CD8-positive, alpha-beta memory T cell (primary cell): Measurements from ENCODE around the gene ARFIP1. TPM values are rescaled to one million over a fixed set of nuclear protein-coding genes. Genes with fewer than 3 reads are reported as not detected.
A peak's percentile ranks its signal among the peaks of the same experiment; 100 is the strongest.
"Not testable (repeated sequence)": the region's sequence is repeated elsewhere in the genome, so short reads cannot be mapped to it uniquely, and the experiment has no call there.

Experiments used
- CTCF ChIA-PET: fragments of 350-600 bp; sonication (Branson Sonifier 250); formaldehyde crosslinking; loops from one replicate; lab custom pipeline; 2021; ENCODE audit warnings: antibody characterized with exemption; lab: Charles Lee
- POLR2A ChIA-PET: fragments of 350-600 bp; sonication (Branson Sonifier 250); formaldehyde crosslinking; loops from one replicate; lab custom pipeline; 2021; ENCODE audit warnings: antibody characterized with exemption; lab: Charles Lee
- DNase-seq, 5 donors: peaks; one replicate each; pipeline versions ENCODE4 v3.0.0 to v3.0.0-alpha.2; 2020 to 2022; ENCODE audit warnings: mixed read lengths in 1 of 5
- H3K27ac ChIP-seq: one replicate; pipeline ENCODE4 v1.7.0; 2013; ENCODE audit warnings: low read depth, mild to moderate bottlenecking, low read length, moderate library complexity
- H3K27me3 ChIP-seq: 2 replicates; pipeline ENCODE4 v1.7.0; 2013; ENCODE audit warnings: low read length, mild to moderate bottlenecking; ENCODE audit not compliant: insufficient read depth, poor library complexity, severe bottlenecking
- H3K36me3 ChIP-seq: 2 replicates; pipeline ENCODE4 v1.7.0; 2013; ENCODE audit warnings: mild to moderate bottlenecking, low read length, moderate library complexity; ENCODE audit not compliant: insufficient read depth
- H3K4me1 ChIP-seq: 2 replicates; pipeline ENCODE4 v1.7.0; 2013; ENCODE audit warnings: mild to moderate bottlenecking, low read length, moderate library complexity; ENCODE audit not compliant: insufficient read depth
- H3K4me3 ChIP-seq: 2 replicates; pipeline ENCODE4 v1.7.0; 2013; ENCODE audit warnings: mild to moderate bottlenecking, low read length
- H3K9me3 ChIP-seq: 2 replicates; pipeline ENCODE4 v1.7.0; 2013; ENCODE audit warnings: mild to moderate bottlenecking, low read length
- H3K27ac Mint-ChIP-seq, 8 donors: one replicate each; pipeline ENCODE4 v1.8.0; 2020 to 2021; ENCODE audit warnings: mixed read lengths in 8 of 8, mild to moderate bottlenecking in 6 of 8, inconsistent platforms in 3 of 8, moderate library complexity in 3 of 8
- H3K27me3 Mint-ChIP-seq, 2 donors: one replicate each; pipeline ENCODE4 v1.8.0; 2020 to 2021; ENCODE audit warnings: mixed read lengths in 2 of 2, mild to moderate bottlenecking in 1 of 2, moderate library complexity in 1 of 2
- H3K36me3 Mint-ChIP-seq, 3 donors: one replicate each; pipeline ENCODE4 v1.8.0; 2020 to 2021; ENCODE audit warnings: mixed read lengths in 3 of 3, inconsistent platforms in 1 of 3, mild to moderate bottlenecking in 1 of 3
- H3K4me1 Mint-ChIP-seq, 3 donors: one replicate each; pipeline ENCODE4 v1.8.0; 2020 to 2021; ENCODE audit warnings: mixed read lengths in 3 of 3, inconsistent platforms in 1 of 3, mild to moderate bottlenecking in 1 of 3
- H3K4me3 Mint-ChIP-seq, 7 donors: one replicate each; pipeline ENCODE4 v1.8.0; 2020 to 2021; ENCODE audit warnings: mixed read lengths in 7 of 7, mild to moderate bottlenecking in 6 of 7, moderate library complexity in 4 of 7, inconsistent platforms in 2 of 7
- H3K9me3 Mint-ChIP-seq, 5 donors: one replicate each; pipeline ENCODE4 v1.8.0; 2020 to 2022; ENCODE audit warnings: mixed read lengths in 5 of 5, mild to moderate bottlenecking in 3 of 5, moderate library complexity in 2 of 5, inconsistent platforms in 1 of 5
- polyA plus RNA-seq: library from polyadenylated mRNA; unstranded; fragments of 300-500 nt; fragmentation: Illumina TruSeq; gene quantifications from one replicate; pipeline ENCODE4 v1.2.3, GENCODE V29; 2021
- total RNA-seq, 2 experiments: library from RNA; stranded (reverse); gene quantifications; one replicate each; pipeline ENCODE4 v1.2.3, GENCODE V29; 2021

ARFIP1 gene
- total and polyA plus RNA-seq, 3 experiments from 2014 or later, result 13.1 to 15.3 (median 14.0) TPM

GRCh38 chr4:152747444-152747843 lies 32.3 kb upstream of the ARFIP1 start:
- H3K4me3 Mint-ChIP-seq, result no peak overlapping the region
- ChIA-PET CTCF (no interaction called here), POLR2A (no interaction called here)
- no peaks in the 10 kb centered on the region for H3K36me3 ChIP-seq
- H3K4me1 Mint-ChIP-seq, result no peaks in the 10 kb centered on the region
- H3K4me3 ChIP-seq, result no peak overlapping the region
- no peak for DNase-seq
- H3K27me3 ChIP-seq, result no peaks in the 10 kb centered on the region
- no peaks in the 10 kb centered on the region for H3K9me3 ChIP-seq
- H3K27me3 Mint-ChIP-seq, result peaks cover 4 to 8% of the 10 kb centered on the region in 2 donors
- no peaks in the 10 kb centered on the region for H3K4me1 ChIP-seq
- H3K9me3 Mint-ChIP-seq, result no peaks in the 10 kb centered on the region
- H3K36me3 Mint-ChIP-seq, result no peaks in the 10 kb centered on the region
- H3K27ac Mint-ChIP-seq, result no peak overlapping the region
- no peak overlapping the region for H3K27ac ChIP-seq

- H3K4me1 ChIP-seq, result no peaks in the 10 kb centered on the region
- no peaks in the 10 kb centered on the region for H3K36me3 ChIP-seq
- Mint-ChIP-seq H3K4me1 (no peaks in the 10 kb centered on the region), H3K27me3 (peaks cover 4 to 8% of the 10 kb centered on the region in 2 donors), H3K36me3 (no peaks in the 10 kb centered on the region), H3K9me3 (no peaks in the 10 kb centered on the region), H3K27ac (no peak overlapping the region), H3K4me3 (no peak overlapping the region)
- no peaks in the 10 kb centered on the region for H3K9me3 ChIP-seq
- ChIA-PET POLR2A (no interaction called here), CTCF (no interaction called here)
- H3K27ac ChIP-seq, result no peak overlapping the region
- no peaks in the 10 kb centered on the region for H3K27me3 ChIP-seq
- H3K4me3 ChIP-seq, result no peak overlapping the region
- no peak for DNase-seq
Measured at GRCh38 chr4:152748619-152749018, 31.1 kb upstream of the ARFIP1 start.

GRCh38 chr4:152763796-152764195 lies 16.0 kb upstream of the ARFIP1 start:
- Mint-ChIP-seq H3K27me3 (peaks cover 0 to 14% of the 10 kb centered on the region in 2 donors), H3K9me3 (no peaks in the 10 kb centered on the region), H3K4me3 (no peak overlapping the region), H3K27ac (no peak overlapping the region), H3K4me1 (no peaks in the 10 kb centered on the region), H3K36me3 (no peaks in the 10 kb centered on the region)
- H3K27ac ChIP-seq, result no peak overlapping the region
- POLR2A ChIA-PET, result no interaction called here
- CTCF ChIA-PET, result no interaction called here
- no peak for DNase-seq
- no peaks in the 10 kb centered on the region for H3K9me3 ChIP-seq
- no peaks in the 10 kb centered on the region for H3K36me3 ChIP-seq
- H3K4me3 ChIP-seq, result no peak overlapping the region
- H3K27me3 ChIP-seq, result no peaks in the 10 kb centered on the region
- H3K4me1 ChIP-seq, result no peaks in the 10 kb centered on the region

GRCh38 chr4:152765069-152765737 lies 14.6 kb upstream of the ARFIP1 start:
- H3K36me3 Mint-ChIP-seq, H3K27ac ChIP-seq, POLR2A ChIA-PET, H3K4me3 Mint-ChIP-seq, DNase-seq, H3K27me3 ChIP-seq, H3K27ac Mint-ChIP-seq, H3K4me1 Mint-ChIP-seq, H3K4me3 ChIP-seq, H3K9me3 Mint-ChIP-seq, H3K27me3 Mint-ChIP-seq, H3K4me1 ChIP-seq, H3K9me3 ChIP-seq, H3K36me3 ChIP-seq, CTCF ChIA-PET: not testable (repeated sequence)

GRCh38 chr4:152771741-152772533 lies 7.8 kb upstream of the ARFIP1 start:
- Histone ChIP-seq H3K9me3 (no peaks in the 10 kb centered on the region), H3K36me3 (no peaks in the 10 kb centered on the region), H3K27ac (no peak overlapping the region), H3K4me3 (no peak overlapping the region), H3K4me1 (no peaks in the 10 kb centered on the region), H3K27me3 (no peaks in the 10 kb centered on the region)
- Mint-ChIP-seq H3K27me3 (peaks cover 0 to 4% of the 10 kb centered on the region in 2 donors), H3K27ac (no peak overlapping the region), H3K9me3 (no peaks in the 10 kb centered on the region), H3K4me1 (no peaks in the 10 kb centered on the region), H3K36me3 (no peaks in the 10 kb centered on the region), H3K4me3 (no peak overlapping the region)
- DNase-seq, result no peak
- ChIA-PET POLR2A (no interaction called here), CTCF (no interaction called here)

GRCh38 chr4:152773339-152773738 lies 6.4 kb upstream of the ARFIP1 start:
- no peak for DNase-seq
- no peaks in the 10 kb centered on the region for H3K9me3 Mint-ChIP-seq
- no peaks in the 10 kb centered on the region for H3K4me1 ChIP-seq
- H3K4me1 Mint-ChIP-seq, result peaks cover 0 to 5% (median 4%) of the 10 kb centered on the region in 3 donors
- no peaks in the 10 kb centered on the region for H3K36me3 ChIP-seq
- H3K27me3 Mint-ChIP-seq, result peaks cover 0 to 4% of the 10 kb centered on the region in 2 donors
- no peaks in the 10 kb centered on the region for H3K36me3 Mint-ChIP-seq
- H3K4me3 ChIP-seq, result no peak overlapping the region
- CTCF ChIA-PET, result no interaction called here
- no peaks in the 10 kb centered on the region for H3K27me3 ChIP-seq
- no peak overlapping the region for H3K4me3 Mint-ChIP-seq
- POLR2A ChIA-PET, result no interaction called here
- no peak overlapping the region for H3K27ac ChIP-seq
- no peak overlapping the region for H3K27ac Mint-ChIP-seq
- H3K9me3 ChIP-seq, result no peaks in the 10 kb centered on the region

GRCh38 chr4:152773953-152774352 lies 5.8 kb upstream of the ARFIP1 start:
- no peaks in the 10 kb centered on the region for H3K36me3 ChIP-seq
- H3K36me3 Mint-ChIP-seq, result peaks cover 0 to under 1% (median 0%) of the 10 kb centered on the region in 3 donors
- peaks cover 0 to 4% of the 10 kb centered on the region in 2 donors for H3K27me3 Mint-ChIP-seq
- H3K9me3 Mint-ChIP-seq, result no peaks in the 10 kb centered on the region
- no peak for DNase-seq
- CTCF ChIA-PET, result no interaction called here
- H3K27ac ChIP-seq, result no peak overlapping the region
- POLR2A ChIA-PET, result interaction anchor here (0.5 kb wide), 1 partner anchor 106 kb away, joined by 3 read pairs; no protein-coding TSS in a partner anchor
- H3K4me1 ChIP-seq, result peaks cover 6% of the 10 kb centered on the region
- H3K4me1 Mint-ChIP-seq, result peaks cover 6 to 11% (median 10%) of the 10 kb centered on the region in 3 donors
- H3K27me3 ChIP-seq, result no peaks in the 10 kb centered on the region
- H3K9me3 ChIP-seq, result no peaks in the 10 kb centered on the region
- no peak overlapping the region for H3K4me3 ChIP-seq
- H3K4me3 Mint-ChIP-seq, result no peak overlapping the region
- H3K27ac Mint-ChIP-seq, result no peak overlapping the region

GRCh38 chr4:152776352-152776751 lies 3.4 kb upstream of the ARFIP1 start:
- POLR2A ChIA-PET, result no interaction called here
- H3K4me1 Mint-ChIP-seq, result peaks cover 23 to 30% (median 26%) of the 10 kb centered on the region in 3 donors
- H3K9me3 Mint-ChIP-seq, result no peaks in the 10 kb centered on the region
- CTCF ChIA-PET, result no interaction called here
- H3K36me3 Mint-ChIP-seq, result peaks cover 0 to 13% (median 0%) of the 10 kb centered on the region in 3 donors
- H3K4me3 Mint-ChIP-seq, result peak overlapping the region in 1 of 7 donors; percentile 99
- Histone ChIP-seq H3K27ac (no peak overlapping the region), H3K27me3 (no peaks in the 10 kb centered on the region), H3K4me1 (peaks cover 17% of the 10 kb centered on the region), H3K4me3 (no peak overlapping the region), H3K36me3 (no peaks in the 10 kb centered on the region), H3K9me3 (no peaks in the 10 kb centered on the region)
- peaks cover 0 to 4% of the 10 kb centered on the region in 2 donors for H3K27me3 Mint-ChIP-seq
- no peak for DNase-seq
- no peak overlapping the region for H3K27ac Mint-ChIP-seq
